Left cardiac atrium (tissue), 4 donors: ENCODE measurements around the gene DHX58. TPM values are rescaled to one million over a fixed set of nuclear protein-coding genes. Genes with fewer than 3 reads are reported as not detected.
A peak's percentile ranks its signal among the peaks of the same experiment; 100 is the strongest.

Experiments
- ATAC-seq, 2 donors: fragments of 200-7000 bp; cut with Tn5 transposase; one replicate each; pipeline ENCODE4 v1.9.1; 2020; ENCODE audit warnings: mild to moderate bottlenecking in 2 of 2, moderate library complexity in 2 of 2
- DNase-seq: peaks from one replicate; pipeline ENCODE4 v3.0.0-alpha.2; 2020
- intact Hi-C, 2 donors: fragments of 100-400 bp; cut with DNase I; formaldehyde crosslinking; loops; one replicate each; pipeline versions ENCODE4 v1.14.1 to v1.15.1; 2022 to 2023
- total RNA-seq, 2 donors: library from RNA; stranded (reverse); fragmentation: NEBNext Ultra II Directional; extraction: Animal tissue kit (Norgen Biotek cat#: 25700); gene quantifications; one replicate each; pipeline ENCODE4 v1.2.1, GENCODE V29; 2021
- donor health status: DM: no; HTN: yes; CAD: no.
- donor health status: DM: no; HTN: yes; CAD: no; lungs with severe emphysema.
- donor health status: DM: yes; HTN: yes; CAD: no.
- donor health status: Dilated cardiomyopathy.

The DHX58 gene
- total RNA-seq, 2 donors from 2014 or later: 6.4 to 6.7 TPM

DNA sequence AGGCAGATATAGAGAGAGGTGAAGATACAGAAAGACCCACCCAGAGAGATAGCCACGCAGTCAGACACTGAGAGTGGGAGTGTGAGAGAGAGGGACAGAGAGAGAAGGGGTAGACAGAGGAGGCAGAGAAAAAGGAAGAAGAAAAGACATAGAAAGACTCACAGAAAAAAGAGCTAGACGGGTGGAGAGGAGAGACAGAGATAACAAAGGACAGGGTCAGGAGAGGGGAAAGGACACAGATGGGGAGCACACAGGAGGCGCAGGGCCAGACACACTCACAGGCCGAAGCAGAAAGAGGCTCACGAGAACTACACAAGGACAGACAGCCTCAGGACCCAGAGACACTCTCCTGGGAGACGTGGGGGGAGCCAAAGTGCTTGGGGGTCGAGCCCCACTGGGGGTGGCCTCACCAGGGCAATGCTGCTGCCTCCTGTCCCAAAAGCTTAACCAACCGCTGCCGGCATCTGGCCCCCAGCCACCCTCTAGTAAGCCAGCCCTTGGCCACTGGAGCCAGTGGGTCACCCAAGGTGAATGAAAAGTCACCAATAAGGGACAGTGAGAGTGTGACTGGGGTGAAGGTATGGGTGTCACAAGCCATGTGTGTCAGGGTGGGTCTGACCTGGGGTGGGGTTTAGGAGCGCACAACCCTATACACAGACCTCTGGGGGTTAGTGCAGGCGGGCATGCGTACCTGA is 18.0 kb downstream of the DHX58 start:
- DNase-seq: no peak
- no peak for ATAC-seq

DNA sequence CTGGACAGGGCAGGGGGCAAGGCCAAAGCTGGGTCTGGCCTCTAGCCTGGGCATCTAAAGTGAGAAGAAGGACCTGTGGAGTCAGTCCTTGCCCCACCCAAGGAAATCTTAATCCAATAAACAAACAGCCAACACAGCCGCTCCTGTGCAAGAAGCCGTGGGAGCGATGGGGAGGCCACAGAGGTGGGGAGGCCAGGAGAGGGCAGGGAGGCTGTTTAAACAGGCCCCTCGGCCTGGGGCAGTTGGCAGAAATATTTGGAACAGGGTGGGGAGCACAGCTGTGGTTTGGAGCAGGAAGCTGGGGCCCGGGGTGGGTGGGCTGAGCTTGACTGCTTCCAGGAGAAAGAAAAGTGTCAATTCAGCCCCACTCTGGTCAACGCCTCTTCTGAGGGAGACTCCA is 19.6 kb downstream of the DHX58 start:
- no peak for ATAC-seq
- no peak for DNase-seq
- intact Hi-C loops: no loop called here

More for the DNA sequence above, 18.0 kb downstream of the DHX58 start:
- intact Hi-C loops: loop anchor here in 1 of 2 donors (5.0 kb wide), 1 partner anchor 67 kb away; no protein-coding TSS in a partner anchor

DNA sequence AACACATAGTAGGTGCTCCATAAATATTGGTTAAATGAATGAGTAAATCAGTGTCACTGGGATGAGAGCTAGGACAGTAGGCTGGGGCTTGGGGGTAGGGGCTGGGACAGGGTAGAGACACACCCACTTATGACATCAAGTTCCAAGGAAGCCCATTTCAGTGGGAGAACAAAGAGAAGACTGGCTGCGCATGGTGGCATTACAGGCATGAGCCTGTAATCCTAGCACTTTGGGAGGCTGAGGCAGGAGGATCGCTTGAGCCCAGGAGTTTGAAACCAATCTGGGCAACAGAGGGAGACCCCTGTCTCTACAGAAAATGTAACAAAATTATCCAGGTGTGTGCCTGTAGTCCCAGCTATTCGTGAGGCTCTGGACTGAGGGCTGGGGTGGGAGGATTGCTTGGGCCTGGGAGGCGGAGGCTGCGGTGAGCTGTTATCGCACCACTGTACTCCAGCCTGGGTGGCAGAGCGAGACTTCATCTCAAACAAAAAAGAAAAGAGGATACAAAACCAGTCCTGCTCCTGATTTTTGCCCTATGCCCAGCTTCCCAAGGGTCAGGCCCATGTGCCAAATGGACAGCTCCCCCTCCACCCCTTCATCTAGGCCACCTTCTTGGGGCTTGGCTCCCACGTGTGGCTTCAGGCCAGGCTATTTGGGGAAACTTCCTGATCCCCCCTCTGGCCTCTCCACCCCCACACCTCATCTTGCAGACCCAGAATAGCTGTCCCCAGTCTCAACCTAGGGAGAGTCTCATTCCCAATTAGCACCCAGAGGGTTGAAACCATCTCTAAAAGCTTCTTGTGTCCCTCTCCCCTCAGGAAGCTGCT is 21.3 kb downstream of the DHX58 start:
- intact Hi-C loops: no loop called here
- no peak for ATAC-seq
- DNase-seq: no peak

- intact Hi-C loops: no loop called here
- DNase-seq (no peak), ATAC-seq (no peak)
Observed at GRCh38 chr17:42088736-42089135, 23.8 kb downstream of the DHX58 start.

GRCh38 chr17:42087736-42088705 is 24.5 kb downstream of the DHX58 start:
- ATAC-seq (peak in 1 of 2 donors; percentile 19), DNase-seq (no peak)
- intact Hi-C loops: no loop called here

GRCh38 chr17:42087042-42087701 is 25.3 kb downstream of the DHX58 start:
- DNase-seq (no peak), ATAC-seq (no peak)
- intact Hi-C loops: no loop called here

DNA sequence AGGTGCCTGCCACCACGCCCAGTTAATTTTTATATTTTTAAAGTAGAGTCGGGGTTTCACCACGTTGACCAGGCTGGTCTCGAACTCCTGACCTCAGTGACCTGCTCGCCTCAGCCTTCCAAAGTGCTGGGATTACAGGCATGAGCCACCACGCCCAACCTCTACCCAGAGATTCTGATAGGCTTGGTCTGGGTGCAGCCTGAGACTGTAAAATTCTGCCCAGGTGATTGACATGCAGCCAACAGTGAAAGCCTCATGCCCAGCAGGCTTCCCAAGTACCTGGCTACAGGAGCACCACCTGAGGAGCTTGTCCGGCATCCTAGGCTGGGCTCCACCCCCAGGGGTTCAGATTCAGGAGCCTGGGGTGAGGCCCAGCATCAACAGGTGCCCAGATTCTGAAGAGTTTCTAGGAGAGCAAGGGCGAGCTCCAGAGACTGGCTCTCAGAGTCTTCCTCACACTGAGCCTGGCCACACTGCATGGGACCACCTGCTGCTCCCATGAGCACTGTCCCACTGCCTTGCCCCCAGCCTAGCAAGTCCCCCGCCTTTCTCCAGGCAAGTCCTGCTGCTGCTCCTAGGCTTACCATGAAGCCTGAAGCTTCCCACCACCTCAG is 30.9 kb downstream of the DHX58 start:
- ATAC-seq (no peak), DNase-seq (no peak)
- intact Hi-C loops: no loop called here

DNA sequence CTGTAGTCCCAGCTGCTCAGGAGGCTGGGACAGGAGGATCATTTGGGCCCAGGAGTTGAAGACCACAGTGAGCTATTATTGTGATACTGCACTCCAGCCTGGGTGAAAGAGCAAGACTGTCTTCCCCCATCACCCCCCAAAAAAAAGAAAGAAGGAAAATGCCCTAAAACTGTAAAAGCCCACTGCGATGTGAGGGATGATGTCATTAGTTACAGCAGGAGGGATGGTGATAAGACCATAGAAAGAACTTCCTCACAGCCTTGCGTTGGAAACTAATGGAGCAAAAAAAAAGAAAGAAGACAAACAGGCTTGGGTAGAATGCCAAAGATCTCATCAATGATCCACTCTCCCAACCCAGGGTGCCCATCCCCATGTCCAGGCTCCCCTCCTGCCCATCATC is 33.0 kb downstream of the DHX58 start:
- intact Hi-C loops: no loop called here
- DNase-seq (no peak), ATAC-seq (no peak)

GRCh38 chr17:42078396-42079043 is 34.0 kb downstream of the DHX58 start:
- intact Hi-C loops: no loop called here
- DNase-seq: no peak
- no peak for ATAC-seq

GRCh38 chr17:42077755-42078154 is 34.8 kb downstream of the DHX58 start:
- ATAC-seq: no peak

DNA sequence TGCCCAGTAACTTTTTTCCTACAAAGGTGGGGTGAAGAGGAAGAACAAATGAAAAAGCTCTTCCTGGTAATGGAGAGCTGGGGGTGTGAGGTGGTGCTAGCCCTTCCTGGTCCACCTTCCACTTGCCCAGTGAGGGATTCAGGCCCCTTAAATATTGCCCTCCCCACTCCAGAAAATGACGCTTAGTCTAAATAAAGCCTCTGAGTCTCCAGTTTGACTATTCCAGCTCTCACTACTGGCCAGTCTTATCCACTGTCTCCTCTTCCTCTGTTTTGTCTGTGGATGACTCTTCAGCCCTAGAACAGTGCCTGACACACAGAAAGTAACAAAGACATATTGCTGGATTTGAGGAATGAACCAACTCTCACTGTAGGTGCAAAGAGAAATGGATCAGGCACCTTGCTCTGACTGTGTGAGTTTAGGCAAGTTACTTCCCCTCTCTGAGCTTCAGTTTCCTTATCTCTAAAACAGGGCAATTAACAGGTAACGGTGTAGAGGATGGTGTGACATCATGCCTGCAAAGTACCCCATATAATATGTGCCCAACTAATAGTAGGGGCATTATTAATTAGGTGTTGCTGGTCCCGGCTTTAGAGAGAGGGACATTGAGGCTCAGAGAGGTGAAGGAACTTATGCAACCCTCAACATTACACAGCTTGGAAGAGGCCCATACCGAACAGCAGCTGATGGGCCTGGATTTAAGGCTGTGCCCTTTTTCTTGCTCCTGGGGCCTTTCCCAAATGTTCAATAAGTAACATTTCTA is 35.5 kb downstream of the DHX58 start:
- no peak for DNase-seq
- no peak for ATAC-seq
- intact Hi-C loops: no loop called here

More at GRCh38 chr17:42077755-42078154, 34.8 kb downstream of the DHX58 start:
- intact Hi-C loops: no loop called here
- DNase-seq: no peak

- no peak for ATAC-seq
- intact Hi-C loops: no loop called here
- no peak for DNase-seq
Observed at GRCh38 chr17:42075789-42076188, 36.7 kb downstream of the DHX58 start.

DNA sequence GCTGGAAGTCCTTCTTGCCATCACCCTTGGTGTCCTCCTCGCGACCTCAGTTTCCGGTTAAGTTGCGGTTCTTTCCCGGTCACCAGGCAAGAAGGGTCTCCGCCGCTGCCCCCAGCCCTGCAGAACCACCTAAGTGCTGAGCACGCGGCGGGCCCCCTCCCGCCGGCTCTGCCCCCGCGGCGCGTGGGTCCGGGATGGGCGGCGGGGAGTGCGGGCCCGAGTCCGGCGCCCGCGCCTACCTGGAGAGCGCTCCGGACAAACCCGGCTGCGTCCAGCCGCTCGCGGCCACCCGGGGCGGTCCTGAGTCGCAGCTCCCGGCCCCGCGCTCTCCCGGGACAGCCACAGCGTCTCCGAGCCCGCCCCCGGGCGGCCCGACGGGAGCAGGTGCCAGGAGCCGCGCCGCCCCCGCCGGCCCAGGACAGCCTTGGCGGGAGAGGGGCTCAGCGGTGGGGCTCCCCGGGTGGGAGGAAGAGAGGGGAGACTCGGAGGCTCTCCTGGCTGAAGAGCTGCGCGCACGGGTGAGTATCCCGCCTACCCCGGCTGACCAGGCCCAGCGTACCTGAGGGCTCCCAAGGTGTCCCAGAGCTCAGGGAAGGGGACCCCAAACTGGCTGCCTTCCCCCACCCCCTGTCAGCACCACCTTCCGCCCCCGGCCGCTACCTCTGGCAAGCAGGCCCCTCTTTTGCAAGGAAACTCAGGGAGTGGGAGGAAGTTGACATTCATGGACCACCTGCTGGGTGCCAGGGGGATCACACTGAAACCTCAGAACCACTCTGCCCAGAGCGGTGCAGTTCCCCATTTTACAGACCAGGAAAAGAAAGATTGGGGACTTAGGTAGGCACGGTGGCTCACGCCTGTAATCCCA is 40.0 kb downstream of the DHX58 start:
- peak; percentile 26 for DNase-seq
- ATAC-seq: peak; percentile 49 to 66
- intact Hi-C loops: no loop called here

DNA sequence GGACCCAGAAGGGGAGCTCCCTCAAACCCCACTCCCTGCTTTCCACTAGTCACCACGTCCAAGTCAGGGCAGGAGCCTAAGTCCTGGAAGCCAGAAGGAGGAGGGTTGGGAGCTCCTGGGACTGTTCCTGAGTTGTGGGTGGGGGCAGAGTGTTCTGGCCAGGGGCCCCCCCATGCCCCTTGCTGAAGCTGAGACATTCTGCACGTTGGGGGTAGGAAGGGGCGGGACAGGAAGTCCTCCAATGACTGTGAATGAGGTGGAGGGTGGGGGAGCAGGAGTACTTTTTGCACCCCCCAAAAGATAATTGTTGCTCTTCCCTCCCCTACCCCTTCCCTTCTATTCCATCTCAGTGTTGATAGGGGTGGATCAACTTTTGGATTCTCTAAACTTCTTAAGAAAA is 40.7 kb downstream of the DHX58 start:
- DNase-seq (no peak), ATAC-seq (no peak)
- intact Hi-C loops: no loop called here

GRCh38 chr17:42068979-42069378 is 43.5 kb downstream of the DHX58 start:
- ATAC-seq: no peak
- no peak for DNase-seq
- intact Hi-C loops: loop anchor here in 1 of 2 donors (5.0 kb wide), 2 partner anchors 33 to 48 kb away; no protein-coding TSS in a partner anchor
